Mesenchymal stem cell (in vitro differentiated cells and primary cell): Measurements from ENCODE around the gene TNFRSF8.

Source experiments
- DNase-seq: peaks from one replicate; pipeline ENCODE4 v3.0.0-alpha.2; 2013
- H2AFZ ChIP-seq: one replicate; pipeline ENCODE4 v1.6.1; 2013; ENCODE audit warnings: low read depth, mild to moderate bottlenecking, control low read depth, inconsistent platforms, low read length, moderate library complexity
- H2AK5ac ChIP-seq: 2 replicates; pipeline ENCODE4 v1.6.1; 2013; ENCODE audit warnings: low read length, moderate library complexity, mild to moderate bottlenecking, inconsistent platforms; ENCODE audit not compliant: severe bottlenecking
- H2BK120ac ChIP-seq: one replicate; pipeline ENCODE4 v1.6.1; 2013; ENCODE audit warnings: low read depth, mild to moderate bottlenecking, inconsistent platforms, low read length, moderate library complexity
- H2BK12ac ChIP-seq, 2 experiments: one replicate each; pipeline ENCODE4 v1.6.1; 2013; ENCODE audit warnings: inconsistent platforms in 2 of 2, low read length in 2 of 2, mild to moderate bottlenecking in 2 of 2, moderate library complexity in 2 of 2, control low read depth in 1 of 2
- H2BK15ac ChIP-seq: one replicate; pipeline ENCODE4 v1.6.1; 2013; ENCODE audit warnings: mild to moderate bottlenecking, low read depth, inconsistent platforms; ENCODE audit not compliant: poor library complexity, severe bottlenecking
- H2BK5ac ChIP-seq: 2 replicates; pipeline ENCODE4 v1.6.1; 2013; ENCODE audit warnings: low read depth, mild to moderate bottlenecking, low read length, control low read depth, inconsistent platforms; ENCODE audit not compliant: poor library complexity, severe bottlenecking
- H3K14ac ChIP-seq, 2 experiments: one replicate each; pipeline ENCODE4 v1.6.1; 2013; ENCODE audit warnings: inconsistent platforms in 2 of 2, low read length in 2 of 2, control low read depth in 1 of 2, mild to moderate bottlenecking in 1 of 2, moderate library complexity in 1 of 2
- H3K18ac ChIP-seq, 2 experiments: one replicate each; pipeline ENCODE4 v1.6.1; 2013; ENCODE audit warnings: inconsistent platforms in 2 of 2, low read length in 2 of 2, control low read depth in 1 of 2, low read depth in 1 of 2, mild to moderate bottlenecking in 1 of 2
- H3K23ac ChIP-seq, 2 experiments: one replicate each; pipeline ENCODE4 v1.6.1; 2013; ENCODE audit warnings: inconsistent platforms in 2 of 2, low read length in 2 of 2, mild to moderate bottlenecking in 2 of 2, moderate library complexity in 2 of 2, control low read depth in 1 of 2
- H3K27ac ChIP-seq: 2 replicates; pipeline ENCODE4 v1.5.1; 2013; ENCODE audit warnings: mild to moderate bottlenecking, moderate library complexity, low read length, control low read depth, inconsistent platforms; ENCODE audit not compliant: poor library complexity, severe bottlenecking
- H3K27me3 ChIP-seq, 2 experiments: 2 replicates each; pipeline versions ENCODE4 v1.6.1 to v1.7.0; 2013; ENCODE audit warnings: low read length in 2 of 2, mild to moderate bottlenecking in 2 of 2, moderate library complexity in 2 of 2, control low read depth in 1 of 2, inconsistent platforms in 1 of 2; ENCODE audit not compliant: control insufficient read depth in 1 of 2, insufficient read depth in 1 of 2
- H3K36me3 ChIP-seq, 2 experiments: 2 replicates each; pipeline versions ENCODE4 v1.6.1 to v1.7.0; 2013; ENCODE audit warnings: low read length in 2 of 2, control low read depth in 1 of 2, inconsistent platforms in 1 of 2, low read depth in 1 of 2, mild to moderate bottlenecking in 1 of 2; ENCODE audit not compliant: insufficient read depth in 2 of 2, control insufficient read depth in 1 of 2
- H3K4ac ChIP-seq, 2 experiments: one replicate each; pipeline ENCODE4 v1.6.1; 2013; ENCODE audit warnings: inconsistent platforms in 2 of 2, low read length in 2 of 2, mild to moderate bottlenecking in 2 of 2, moderate library complexity in 2 of 2, control low read depth in 1 of 2, low read depth in 1 of 2
- H3K4me1 ChIP-seq: 2 replicates; pipeline ENCODE4 v1.6.1; 2013; ENCODE audit warnings: low read depth, low read length, control low read depth; ENCODE audit not compliant: control insufficient read depth, insufficient read depth
- H3K4me2 ChIP-seq: 2 replicates; pipeline ENCODE4 v1.6.1; 2013; ENCODE audit warnings: low read length, mild to moderate bottlenecking, inconsistent platforms; ENCODE audit not compliant: poor library complexity, severe bottlenecking
- H3K4me3 ChIP-seq, 2 experiments: 2 replicates each; pipeline versions ENCODE4 v1.5.1 to v1.7.0; 2013; ENCODE audit warnings: low read length in 2 of 2, mild to moderate bottlenecking in 2 of 2, control low read depth in 1 of 2, low read depth in 1 of 2; ENCODE audit not compliant: insufficient read depth in 1 of 2
- H3K79me1 ChIP-seq: replicated peaks from 2 replicates; pipeline ENCODE4 v1.6.1; 2013; ENCODE audit warnings: mild to moderate bottlenecking, control low read depth, low read length, inconsistent platforms; ENCODE audit not compliant: poor library complexity, severe bottlenecking
- H3K9ac ChIP-seq: 2 replicates; pipeline ENCODE4 v1.7.0; 2013; ENCODE audit warnings: mild to moderate bottlenecking, low read length, moderate library complexity
- H3K9me3 ChIP-seq: 2 replicates; pipeline ENCODE4 v1.7.0; 2013; ENCODE audit warnings: mild to moderate bottlenecking, low read length; ENCODE audit not compliant: control insufficient read depth
- H4K8ac ChIP-seq: one replicate; pipeline ENCODE4 v1.6.1; 2013; ENCODE audit warnings: inconsistent platforms, mild to moderate bottlenecking, low read length, moderate library complexity
- H4K91ac ChIP-seq: one replicate; pipeline ENCODE4 v1.6.1; 2013; ENCODE audit warnings: mild to moderate bottlenecking, low read length, inconsistent platforms
- WGBS: methylation state at CpG from one replicate; pipeline ENCODE4 v1.1.7; 2013; ENCODE audit warnings: mixed read lengths; 5-methylcytosine and 5-hydroxymethylcytosine counted together

The TNFRSF8 gene

GRCh38 chr1:12051361-12051760, 11.7 kb upstream of the TNFRSF8 start:
- Histone ChIP-seq H3K36me3 (no peaks in the 10 kb centered on the region), H3K4me3 (no peak overlapping the region)
- WGBS, result 100% methylated on average over 1 of the region's 1 CpG

GRCh38 chr1:12052008-12052573, 11.0 kb upstream of the TNFRSF8 start:
- WGBS, result 12% methylated on average over 9 of the region's 9 CpGs
- peak; percentile 85 for DNase-seq

More at GRCh38 chr1:12051361-12051760, 11.7 kb upstream of the TNFRSF8 start:
- no peak overlapping the region for H3K4ac ChIP-seq
- H3K9me3 ChIP-seq, result no peaks in the 10 kb centered on the region
- H3K27me3 ChIP-seq, result peaks cover 17 to 20% of the 10 kb centered on the region in 2 experiments
- H3K18ac ChIP-seq, result no peak overlapping the region
- no peak overlapping the region for H4K8ac ChIP-seq
- no peak overlapping the region for H3K23ac ChIP-seq
- peaks cover 23% of the 10 kb centered on the region for H3K4me1 ChIP-seq
- no peak overlapping the region for H2BK120ac ChIP-seq
- H2AFZ ChIP-seq, result no peak overlapping the region
- H2AK5ac ChIP-seq, result no peak overlapping the region
- no peak overlapping the region for H3K27ac ChIP-seq
- H3K14ac ChIP-seq, result no peak overlapping the region
- no peak overlapping the region for H3K4me2 ChIP-seq
- DNase-seq, result no peak
- H3K79me1 ChIP-seq, result no peaks in the 10 kb centered on the region
- peak overlapping the region; percentile 54 for H3K9ac ChIP-seq
- no peak overlapping the region for H2BK15ac ChIP-seq
- H4K91ac ChIP-seq, result no peak overlapping the region
- H2BK5ac ChIP-seq, result no peak overlapping the region
- H2BK12ac ChIP-seq, result no peak overlapping the region

GRCh38 chr1:12052997-12053686, 10.0 kb upstream of the TNFRSF8 start:
- DNase-seq, result no peak
- Histone ChIP-seq H3K4me1 (peaks cover 18% of the 10 kb centered on the region), H3K79me1 (no peaks in the 10 kb centered on the region), H2BK12ac (no peak overlapping the region), H3K23ac (peak overlapping the region in 1 of 2 experiments; percentile 42), H3K9ac (no peak overlapping the region), H2BK5ac (no peak overlapping the region), H3K4me2 (no peak overlapping the region), H4K8ac (no peak overlapping the region), H2BK15ac (peak overlapping the region; percentile 17), H3K4me3 (no peak overlapping the region), H4K91ac (no peak overlapping the region), H3K18ac (no peak overlapping the region), H3K9me3 (no peaks in the 10 kb centered on the region), H3K27me3 (peaks cover 3 to 5% of the 10 kb centered on the region in 2 experiments), H2BK120ac (no peak overlapping the region), H3K36me3 (no peaks in the 10 kb centered on the region), H2AFZ (no peak overlapping the region), H3K14ac (no peak overlapping the region), H3K27ac (no peak overlapping the region), H3K4ac (no peak overlapping the region), H2AK5ac (no peak overlapping the region)
- 94% methylated on average over 13 of the region's 14 CpGs for WGBS

More at GRCh38 chr1:12052008-12052573, 11.0 kb upstream of the TNFRSF8 start:
- Histone ChIP-seq H4K91ac (peak overlapping the region; percentile 74), H2BK5ac (no peak overlapping the region), H3K79me1 (no peaks in the 10 kb centered on the region), H2AFZ (peak overlapping the region; percentile 72), H3K4me3 (peak overlapping the region in 1 of 2 experiments; percentile 26), H3K14ac (peak overlapping the region in 1 of 2 experiments; percentile 38), H2BK12ac (peak overlapping the region; percentile 42 to 80), H2AK5ac (peak overlapping the region; percentile 72), H3K27me3 (peaks cover 10 to 13% of the 10 kb centered on the region in 2 experiments), H3K36me3 (no peaks in the 10 kb centered on the region), H4K8ac (peak overlapping the region; percentile 74), H2BK120ac (no peak overlapping the region), H3K18ac (peak overlapping the region; percentile 55 to 80), H3K9ac (peak overlapping the region; percentile 54), H3K4ac (peak overlapping the region; percentile 10 to 54), H3K27ac (peak overlapping the region; percentile 15), H3K9me3 (no peaks in the 10 kb centered on the region), H3K4me2 (peak overlapping the region; percentile 52), H3K4me1 (peaks cover 18% of the 10 kb centered on the region), H3K23ac (no peak overlapping the region), H2BK15ac (peak overlapping the region; percentile 33)

GRCh38 chr1:12053752-12054548, 9.2 kb upstream of the TNFRSF8 start:
- H3K27ac ChIP-seq, result no peak overlapping the region
- no peak overlapping the region for H3K18ac ChIP-seq
- no peak overlapping the region for H3K9ac ChIP-seq
- no peak overlapping the region for H3K4ac ChIP-seq
- H2BK120ac ChIP-seq, result no peak overlapping the region
- no peak overlapping the region for H2AK5ac ChIP-seq
- 70% methylated on average over 11 of the region's 13 CpGs for WGBS
- H2BK5ac ChIP-seq, result no peak overlapping the region
- H3K79me1 ChIP-seq, result no peaks in the 10 kb centered on the region
- H3K36me3 ChIP-seq, result no peaks in the 10 kb centered on the region
- H2BK12ac ChIP-seq, result no peak overlapping the region
- no peak overlapping the region for H2AFZ ChIP-seq
- H3K4me2 ChIP-seq, result no peak overlapping the region
- H3K4me1 ChIP-seq, result peaks cover 18% of the 10 kb centered on the region
- H4K8ac ChIP-seq, result no peak overlapping the region
- no peaks in the 10 kb centered on the region for H3K9me3 ChIP-seq
- H3K27me3 ChIP-seq, result peaks cover 0 to 2% of the 10 kb centered on the region in 2 experiments
- no peak overlapping the region for H3K4me3 ChIP-seq
- peak overlapping the region in 1 of 2 experiments; percentile 53 for H3K14ac ChIP-seq
- no peak overlapping the region for H2BK15ac ChIP-seq
- H3K23ac ChIP-seq, result no peak overlapping the region
- no peak overlapping the region for H4K91ac ChIP-seq
- peak; percentile 7 for DNase-seq
